ENCODE data around the gene ZNG1B. TPM values are rescaled to one million over a fixed set of nuclear protein-coding genes. Genes with fewer than 3 reads are reported as not detected.
"Not testable (repeated sequence)": the region's sequence is repeated elsewhere in the genome, so short reads cannot be mapped to it uniquely, and the experiment has no call there.

ZNG1B gene
- total RNA-seq, 1 experiment from 2014 or later, result 37.1 TPM

DNA sequence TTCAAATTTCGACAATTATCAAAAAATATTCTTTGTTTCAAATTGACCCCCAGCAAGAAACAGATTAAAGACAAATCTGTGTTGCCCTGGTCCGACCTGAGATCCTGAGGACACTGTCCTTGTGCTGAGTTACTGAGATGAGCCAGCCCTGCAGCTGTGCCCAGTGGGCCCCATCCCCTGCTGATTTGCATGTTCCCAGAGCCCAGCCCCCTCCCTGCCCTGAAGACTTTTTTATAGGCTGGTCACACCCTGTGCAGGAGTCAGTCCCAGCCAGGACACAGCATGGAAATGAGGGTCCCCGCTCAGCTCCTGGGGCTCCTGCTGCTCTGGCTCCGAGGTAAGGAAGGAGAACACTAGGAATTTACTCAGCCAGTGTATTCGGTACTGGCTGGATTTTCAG, 31.4 kb upstream of the ZNG1B start:
- POLR2A ChIA-PET, result no interaction called here
- DNase-seq (ENCODE audit: low read depth, low spot score) (no peak), ATAC-seq (no peak)
- CTCF ChIA-PET, result no interaction called here
- Histone ChIP-seq H3K27me3 (ENCODE audit: control insufficient read depth, insufficient read depth, low read length) (peaks cover 11% of the 10 kb centered on the region), H3K4me1 (ENCODE audit: control insufficient read depth, insufficient read depth, low read length) (no peaks in the 10 kb centered on the region), H3K27ac (ENCODE audit: low read length) (no peak overlapping the region), H3K9me3 (ENCODE audit: control insufficient read depth, insufficient read depth, low read depth, low read length) (no peaks in the 10 kb centered on the region), H3K36me3 (ENCODE audit: control insufficient read depth, insufficient read depth, low read length) (no peaks in the 10 kb centered on the region), H3K4me3 (ENCODE audit: low read depth in 2 of 2, low read length in 2 of 2) (no peak overlapping the region)
- intact Hi-C loops (cut with micrococcal nuclease; ENCODE audit: unreplicated experiment), result no loop called here
- TF ChIP-seq SIN3A (IDR thresholded peaks at IDR 0.05; ENCODE audit: borderline replicate concordance, insufficient read depth, low read depth, low read length), result no peak
- no peak for TF ChIP-seq TCF7L2 (IDR thresholded peaks at IDR 0.05; ENCODE audit: low read depth, low read length)
- TF ChIP-seq, protein P1, sequence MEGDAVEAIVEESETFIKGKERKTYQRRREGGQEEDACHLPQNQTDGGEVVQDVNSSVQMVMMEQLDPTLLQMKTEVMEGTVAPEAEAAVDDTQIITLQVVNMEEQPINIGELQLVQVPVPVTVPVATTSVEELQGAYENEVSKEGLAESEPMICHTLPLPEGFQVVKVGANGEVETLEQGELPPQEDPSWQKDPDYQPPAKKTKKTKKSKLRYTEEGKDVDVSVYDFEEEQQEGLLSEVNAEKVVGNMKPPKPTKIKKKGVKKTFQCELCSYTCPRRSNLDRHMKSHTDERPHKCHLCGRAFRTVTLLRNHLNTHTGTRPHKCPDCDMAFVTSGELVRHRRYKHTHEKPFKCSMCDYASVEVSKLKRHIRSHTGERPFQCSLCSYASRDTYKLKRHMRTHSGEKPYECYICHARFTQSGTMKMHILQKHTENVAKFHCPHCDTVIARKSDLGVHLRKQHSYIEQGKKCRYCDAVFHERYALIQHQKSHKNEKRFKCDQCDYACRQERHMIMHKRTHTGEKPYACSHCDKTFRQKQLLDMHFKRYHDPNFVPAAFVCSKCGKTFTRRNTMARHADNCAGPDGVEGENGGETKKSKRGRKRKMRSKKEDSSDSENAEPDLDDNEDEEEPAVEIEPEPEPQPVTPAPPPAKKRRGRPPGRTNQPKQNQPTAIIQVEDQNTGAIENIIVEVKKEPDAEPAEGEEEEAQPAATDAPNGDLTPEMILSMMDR (IDR thresholded peaks at IDR 0.05), result no peak
- TF ChIP-seq, protein P2, sequence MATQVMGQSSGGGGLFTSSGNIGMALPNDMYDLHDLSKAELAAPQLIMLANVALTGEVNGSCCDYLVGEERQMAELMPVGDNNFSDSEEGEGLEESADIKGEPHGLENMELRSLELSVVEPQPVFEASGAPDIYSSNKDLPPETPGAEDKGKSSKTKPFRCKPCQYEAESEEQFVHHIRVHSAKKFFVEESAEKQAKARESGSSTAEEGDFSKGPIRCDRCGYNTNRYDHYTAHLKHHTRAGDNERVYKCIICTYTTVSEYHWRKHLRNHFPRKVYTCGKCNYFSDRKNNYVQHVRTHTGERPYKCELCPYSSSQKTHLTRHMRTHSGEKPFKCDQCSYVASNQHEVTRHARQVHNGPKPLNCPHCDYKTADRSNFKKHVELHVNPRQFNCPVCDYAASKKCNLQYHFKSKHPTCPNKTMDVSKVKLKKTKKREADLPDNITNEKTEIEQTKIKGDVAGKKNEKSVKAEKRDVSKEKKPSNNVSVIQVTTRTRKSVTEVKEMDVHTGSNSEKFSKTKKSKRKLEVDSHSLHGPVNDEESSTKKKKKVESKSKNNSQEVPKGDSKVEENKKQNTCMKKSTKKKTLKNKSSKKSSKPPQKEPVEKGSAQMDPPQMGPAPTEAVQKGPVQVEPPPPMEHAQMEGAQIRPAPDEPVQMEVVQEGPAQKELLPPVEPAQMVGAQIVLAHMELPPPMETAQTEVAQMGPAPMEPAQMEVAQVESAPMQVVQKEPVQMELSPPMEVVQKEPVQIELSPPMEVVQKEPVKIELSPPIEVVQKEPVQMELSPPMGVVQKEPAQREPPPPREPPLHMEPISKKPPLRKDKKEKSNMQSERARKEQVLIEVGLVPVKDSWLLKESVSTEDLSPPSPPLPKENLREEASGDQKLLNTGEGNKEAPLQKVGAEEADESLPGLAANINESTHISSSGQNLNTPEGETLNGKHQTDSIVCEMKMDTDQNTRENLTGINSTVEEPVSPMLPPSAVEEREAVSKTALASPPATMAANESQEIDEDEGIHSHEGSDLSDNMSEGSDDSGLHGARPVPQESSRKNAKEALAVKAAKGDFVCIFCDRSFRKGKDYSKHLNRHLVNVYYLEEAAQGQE (IDR thresholded peaks at IDR 0.05; ENCODE audit: insufficient read depth in 1 of 2, low read depth in 2 of 2, low read length in 1 of 2), result no peak
- TF ChIP-seq POLR2AphosphoS5 (IDR thresholded peaks at IDR 0.05; ENCODE audit: low read depth, low read length), result no peak
- in situ Hi-C loops (cut with HindIII; ENCODE audit: low pct_unique_long_range_greater_than_20kb, low sequenced_read_pairs), result no loop called here
- BruUV-seq (replicated peaks), result no TSS peak

DNA sequence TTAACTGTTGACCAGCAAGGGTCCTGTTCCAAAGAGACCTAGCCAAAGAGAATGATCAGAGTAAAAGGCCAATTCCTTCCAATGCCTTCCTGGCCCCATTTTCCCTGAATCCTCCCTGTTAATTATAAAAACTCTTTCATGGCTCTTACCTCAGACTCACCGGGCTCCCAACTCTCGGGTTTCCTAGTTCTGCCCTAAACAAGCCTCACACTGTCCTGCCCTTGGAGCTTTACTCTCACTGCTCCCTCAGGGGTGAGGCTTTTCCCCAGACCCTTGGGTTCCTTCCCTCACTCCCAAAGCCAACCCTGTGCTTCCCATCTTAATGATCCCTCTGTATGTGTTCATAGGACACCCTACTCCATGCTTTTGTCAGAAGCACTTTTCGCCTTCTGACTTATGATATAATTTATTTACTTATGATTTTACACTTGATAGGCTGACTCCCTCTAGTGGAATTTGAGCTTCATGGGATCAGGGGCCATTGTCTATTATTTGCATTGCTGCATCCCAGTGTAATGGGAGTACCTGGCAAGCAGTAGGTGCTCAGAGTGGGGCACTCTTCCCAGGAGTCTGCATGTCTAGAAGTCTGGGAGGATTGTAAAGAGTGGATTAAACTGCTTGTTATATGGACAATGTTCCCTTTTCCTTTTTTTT, 29.9 kb upstream of the ZNG1B start:
- Histone ChIP-seq H3K4me3 (ENCODE audit: low read depth in 2 of 2, low read length in 2 of 2) (no peak overlapping the region), H3K4me1 (ENCODE audit: control insufficient read depth, insufficient read depth, low read length) (no peaks in the 10 kb centered on the region), H3K9me3 (ENCODE audit: control insufficient read depth, insufficient read depth, low read depth, low read length) (no peaks in the 10 kb centered on the region), H3K27ac (ENCODE audit: low read length) (no peak overlapping the region), H3K36me3 (ENCODE audit: control insufficient read depth, insufficient read depth, low read length) (no peaks in the 10 kb centered on the region), H3K27me3 (ENCODE audit: control insufficient read depth, insufficient read depth, low read length) (peaks cover 11% of the 10 kb centered on the region)
- POLR2A ChIA-PET, result no interaction called here
- in situ Hi-C loops (cut with HindIII; ENCODE audit: low pct_unique_long_range_greater_than_20kb, low sequenced_read_pairs), result no loop called here
- DNase-seq (ENCODE audit: low read depth, low spot score) (no peak), ATAC-seq (0 out of 2 replicates have a peak, but pooled peaks have one; percentile 38)
- CTCF ChIA-PET, result interaction anchor here (0.6 kb wide), 1 partner anchor 152 kb away, joined by 6 read pairs; no protein-coding TSS in a partner anchor
- intact Hi-C loops (cut with micrococcal nuclease; ENCODE audit: unreplicated experiment), result no loop called here
- TF ChIP-seq SIN3A (IDR thresholded peaks at IDR 0.05; ENCODE audit: borderline replicate concordance, insufficient read depth, low read depth, low read length), result no peak
- no peak for TF ChIP-seq TCF7L2 (IDR thresholded peaks at IDR 0.05; ENCODE audit: low read depth, low read length)
- TF ChIP-seq, protein P1 (IDR thresholded peaks at IDR 0.05), result peak; percentile 46
- TF ChIP-seq POLR2AphosphoS5 (IDR thresholded peaks at IDR 0.05; ENCODE audit: low read depth, low read length), result no peak
- no TSS peak for BruUV-seq (replicated peaks)

DNA sequence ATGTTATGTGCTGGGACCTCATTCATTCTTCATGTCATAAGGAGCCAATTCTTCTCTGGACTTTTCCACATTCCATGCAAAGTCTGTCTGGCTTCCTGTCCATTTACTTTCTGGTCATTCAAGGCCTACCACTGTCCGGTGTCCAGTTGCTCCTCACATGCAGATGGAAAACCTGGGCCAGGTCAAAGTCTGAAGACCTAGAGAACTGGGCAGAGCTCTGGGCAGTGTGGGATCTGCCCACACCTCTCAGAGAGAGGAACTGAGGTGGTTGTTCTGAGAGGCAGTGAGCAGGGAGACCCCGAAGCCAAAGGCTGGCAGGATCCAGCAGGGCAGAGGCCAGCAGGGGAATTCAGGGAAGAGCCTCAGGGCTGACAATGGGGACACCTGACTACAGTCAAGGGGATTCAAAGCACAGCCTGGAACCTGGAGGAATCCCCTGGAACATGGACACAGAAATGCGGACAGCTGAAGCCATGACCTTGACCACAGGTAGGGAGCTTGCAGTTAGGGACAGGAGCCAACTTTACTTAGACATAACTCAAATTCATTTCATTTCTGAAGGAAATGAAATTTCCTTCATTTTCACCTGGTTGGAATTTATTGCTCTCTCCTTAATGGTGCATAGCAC, 25.7 kb upstream of the ZNG1B start:
- CTCF ChIA-PET; H3K27me3 ChIP-seq (ENCODE audit: control insufficient read depth, insufficient read depth, low read length); DNase-seq (ENCODE audit: low read depth, low spot score); POLR2A ChIA-PET; H3K27ac ChIP-seq (ENCODE audit: low read length); H3K36me3 ChIP-seq (ENCODE audit: control insufficient read depth, insufficient read depth, low read length); ATAC-seq; H3K4me1 ChIP-seq (ENCODE audit: control insufficient read depth, insufficient read depth, low read length); H3K9me3 ChIP-seq (ENCODE audit: control insufficient read depth, insufficient read depth, low read depth, low read length); in situ Hi-C loops (cut with HindIII; ENCODE audit: low pct_unique_long_range_greater_than_20kb, low sequenced_read_pairs); BruUV-seq (replicated peaks); intact Hi-C loops (cut with micrococcal nuclease; ENCODE audit: unreplicated experiment); H3K4me3 ChIP-seq (ENCODE audit: low read depth in 2 of 2, low read length in 2 of 2): not testable (repeated sequence)

DNA sequence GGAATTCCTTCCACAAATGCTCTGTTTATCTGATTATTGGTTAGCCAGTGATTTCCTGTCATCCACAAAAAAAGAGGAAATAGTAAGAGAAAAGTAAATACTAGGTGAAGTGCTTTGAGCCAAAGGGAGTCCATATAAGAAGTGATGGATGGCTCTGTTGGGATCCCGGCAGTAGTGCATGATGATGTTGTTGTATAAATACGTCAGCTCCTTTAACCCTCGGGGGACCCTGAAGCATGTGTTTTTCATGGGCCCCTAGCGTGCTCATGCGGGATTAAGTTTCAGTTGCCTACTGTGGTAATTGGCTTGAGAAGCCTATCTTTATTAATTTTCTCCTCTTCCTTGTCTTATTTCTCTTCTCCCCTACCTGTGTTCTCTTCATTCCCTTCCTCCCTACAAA, 24.7 kb upstream of the ZNG1B start:
- H3K9me3 ChIP-seq (ENCODE audit: control insufficient read depth, insufficient read depth, low read depth, low read length); in situ Hi-C loops (cut with HindIII; ENCODE audit: low pct_unique_long_range_greater_than_20kb, low sequenced_read_pairs): not testable (repeated sequence)

More for the DNA sequence above, 24.7 kb upstream of the ZNG1B start:
- BruUV-seq (replicated peaks); ATAC-seq; POLR2A ChIA-PET; DNase-seq (ENCODE audit: low read depth, low spot score); H3K4me3 ChIP-seq (ENCODE audit: low read depth in 2 of 2, low read length in 2 of 2); H3K27me3 ChIP-seq (ENCODE audit: control insufficient read depth, insufficient read depth, low read length); CTCF ChIA-PET; H3K36me3 ChIP-seq (ENCODE audit: control insufficient read depth, insufficient read depth, low read length); H3K27ac ChIP-seq (ENCODE audit: low read length); H3K4me1 ChIP-seq (ENCODE audit: control insufficient read depth, insufficient read depth, low read length); intact Hi-C loops (cut with micrococcal nuclease; ENCODE audit: unreplicated experiment): not testable (repeated sequence)

Data from Panc1 (cell line).